NCI-H1105 treated with DMSO at 0.1 percent for 48 hours (cell line): ENCODE measurements around the gene BNC1.
"Not testable (repeated sequence)": the region's sequence is repeated elsewhere in the genome, so short reads cannot be mapped to it uniquely, and the experiment has no call there.

Source experiments
- DNase-seq: peaks from one replicate; lab custom pipeline; 2025; lab: John Stamatoyannopoulos, UW

Gene BNC1

DNA sequence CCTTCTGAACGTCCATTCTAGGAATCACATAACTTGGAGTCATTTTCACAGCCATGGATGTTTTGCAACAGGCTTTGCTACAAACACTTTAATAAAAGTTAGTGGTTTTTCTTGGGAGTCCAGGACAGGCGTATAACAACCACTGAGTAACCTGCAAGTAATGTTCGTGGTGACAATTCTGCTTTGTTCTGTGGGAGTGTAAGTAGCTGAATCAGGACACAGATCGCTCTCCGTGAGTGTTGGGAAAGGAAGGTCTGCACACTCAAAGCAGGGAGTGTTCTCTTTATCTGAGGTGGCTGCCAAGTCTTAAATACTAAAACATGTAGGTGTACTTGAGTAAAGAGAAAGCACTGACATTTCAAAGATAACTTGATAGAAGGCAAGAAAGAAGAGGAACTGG is 7.9 kb upstream of the BNC1 start:
- no peak for DNase-seq

DNA sequence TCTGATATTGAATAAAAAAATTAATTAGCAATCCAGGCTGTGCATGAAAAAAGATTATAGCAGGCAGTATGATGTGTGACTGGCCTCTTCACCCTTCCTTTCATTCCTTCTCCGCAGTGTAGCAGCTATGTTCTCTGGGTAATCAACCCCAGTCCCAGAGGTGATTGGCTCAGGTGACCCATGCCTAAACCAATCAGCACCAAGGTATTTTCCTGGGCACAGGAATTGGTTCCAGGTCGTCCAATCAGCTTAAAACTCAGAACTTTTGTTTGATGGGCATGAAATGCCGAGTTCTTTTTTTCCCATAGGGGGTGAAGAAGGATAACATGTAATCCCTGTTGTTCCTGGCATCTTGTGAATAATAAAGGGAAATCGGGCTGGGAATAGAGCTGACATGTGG is 5.8 kb upstream of the BNC1 start:
- DNase-seq = no peak

DNA sequence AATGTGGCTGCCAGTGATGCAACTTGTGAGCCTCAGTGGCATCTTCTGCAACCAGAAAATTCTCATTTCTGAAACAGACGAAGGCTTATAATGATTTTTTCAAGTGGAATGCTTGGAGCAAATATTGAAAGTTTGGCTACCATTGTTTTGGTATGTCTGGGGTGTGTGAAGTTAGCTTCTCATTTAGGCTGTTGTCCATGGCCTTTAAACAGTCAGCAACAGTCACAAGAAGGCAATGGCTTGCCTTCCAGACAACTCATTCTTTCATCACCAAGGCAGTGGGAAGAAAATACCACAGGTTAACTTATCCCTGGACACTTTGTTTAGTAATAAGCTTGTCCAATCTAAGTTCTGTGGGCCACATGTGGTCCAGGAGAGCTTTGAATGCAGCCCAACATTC is 4.7 kb upstream of the BNC1 start:
- DNase-seq = no peak

DNA sequence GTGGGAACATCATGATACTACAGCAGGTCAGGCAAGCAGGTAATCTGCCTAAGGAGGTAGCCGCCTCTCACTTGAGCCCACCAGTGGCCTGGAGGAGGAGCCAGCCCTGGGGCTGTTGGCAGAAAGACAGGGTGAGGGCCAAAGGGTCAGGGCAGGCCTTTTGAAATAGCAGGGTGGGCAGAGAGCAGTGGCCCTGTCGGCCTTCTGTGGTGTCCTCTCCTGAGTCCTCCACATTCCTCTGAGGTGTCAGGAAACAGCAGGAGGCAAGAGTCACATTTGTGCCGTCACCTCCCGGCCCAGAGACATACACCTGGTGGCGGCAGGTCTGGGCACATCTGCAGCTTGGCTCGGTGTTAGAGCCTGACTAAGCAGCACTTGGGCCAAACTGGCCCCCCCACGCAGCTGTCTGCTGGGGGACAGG is 3.9 kb upstream of the BNC1 start:
- DNase-seq = no peak

DNA sequence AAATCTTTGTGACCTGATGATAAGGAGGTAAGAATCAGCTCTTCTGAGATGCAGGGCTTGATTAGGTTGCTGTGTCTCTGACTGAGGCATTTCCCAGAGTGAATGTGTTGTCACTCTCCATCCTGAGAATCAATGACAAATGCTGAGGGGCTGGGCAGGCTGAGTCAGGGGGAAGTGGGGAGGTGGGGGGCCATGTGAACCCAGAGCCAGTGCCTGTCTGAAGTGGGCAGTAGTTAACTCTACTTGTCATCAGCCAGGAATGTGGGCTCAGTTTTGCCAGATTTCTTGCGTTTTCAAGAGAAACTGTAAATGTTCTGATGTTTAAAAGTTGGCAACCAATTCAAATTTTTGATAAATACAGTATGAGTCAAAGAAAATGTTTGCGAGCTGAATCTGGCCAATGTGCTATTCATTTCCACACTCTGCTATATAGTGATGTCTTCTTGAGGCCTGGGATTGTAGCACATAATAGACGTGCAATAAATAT is 3.1 kb upstream of the BNC1 start:
- no peak for DNase-seq

DNA sequence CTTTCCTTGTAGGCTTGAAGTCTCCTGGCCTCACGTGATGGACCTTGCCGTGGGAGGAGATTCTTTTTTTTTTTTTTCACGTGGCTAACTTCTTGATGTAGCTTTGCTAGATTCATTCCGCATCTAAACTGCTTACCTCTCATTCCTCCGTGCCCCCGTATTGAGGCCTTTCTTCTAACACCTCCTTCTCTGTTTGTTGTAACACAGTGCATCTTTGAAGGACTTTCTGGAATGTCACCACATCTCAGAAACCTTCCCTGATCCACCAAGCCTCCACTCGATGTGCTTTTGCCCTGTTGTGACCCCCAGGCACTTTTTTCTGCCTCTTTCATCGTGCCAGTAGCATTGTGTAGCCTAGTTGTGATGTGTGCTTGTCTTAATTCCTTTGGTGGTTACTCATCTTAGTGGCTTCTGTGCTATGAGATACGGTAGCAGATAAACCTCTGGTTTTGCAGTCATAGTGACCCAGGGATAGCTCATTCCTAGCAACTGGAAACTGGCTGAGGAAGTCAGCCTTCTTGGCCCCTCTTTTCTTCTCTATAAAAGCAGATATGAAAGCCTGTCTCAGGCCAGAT is 1.6 kb upstream of the BNC1 start:
- no peak for DNase-seq

DNA sequence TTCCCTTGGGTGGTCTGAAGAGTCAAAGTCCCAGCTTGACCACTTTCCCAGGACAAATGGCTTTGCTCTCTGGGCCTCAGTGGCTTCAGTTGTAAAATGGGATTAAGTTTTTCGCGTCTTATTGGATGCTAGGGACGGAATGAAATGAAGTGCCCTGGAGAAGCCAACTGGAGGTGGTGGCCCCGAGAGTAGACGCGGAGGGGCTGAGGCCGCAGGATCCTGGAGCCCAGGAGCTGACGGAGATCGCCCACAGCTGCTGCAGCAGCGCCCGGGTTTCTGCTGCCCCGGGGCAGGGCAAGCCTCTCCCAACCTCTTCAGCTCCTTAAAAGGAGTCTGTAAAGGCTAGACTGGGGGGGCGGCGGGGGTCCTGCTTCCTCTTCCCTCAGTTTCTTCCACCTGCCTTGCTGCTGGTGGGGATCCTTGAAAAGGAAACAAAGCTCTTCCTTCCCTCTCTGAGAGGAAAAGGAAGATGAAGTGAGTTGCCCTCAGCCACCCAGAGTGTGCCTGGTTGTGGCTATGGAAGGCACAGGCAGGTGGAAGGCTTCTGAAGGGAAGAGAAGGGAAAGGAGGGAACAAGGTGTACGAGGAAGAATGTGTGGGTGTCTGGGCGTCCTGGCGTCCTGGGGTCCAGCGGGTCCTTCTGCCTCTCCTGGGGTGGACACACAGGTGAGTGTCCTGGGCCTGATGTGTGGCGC is 967 bp upstream of the BNC1 start:
- DNase-seq = no peak

DNA sequence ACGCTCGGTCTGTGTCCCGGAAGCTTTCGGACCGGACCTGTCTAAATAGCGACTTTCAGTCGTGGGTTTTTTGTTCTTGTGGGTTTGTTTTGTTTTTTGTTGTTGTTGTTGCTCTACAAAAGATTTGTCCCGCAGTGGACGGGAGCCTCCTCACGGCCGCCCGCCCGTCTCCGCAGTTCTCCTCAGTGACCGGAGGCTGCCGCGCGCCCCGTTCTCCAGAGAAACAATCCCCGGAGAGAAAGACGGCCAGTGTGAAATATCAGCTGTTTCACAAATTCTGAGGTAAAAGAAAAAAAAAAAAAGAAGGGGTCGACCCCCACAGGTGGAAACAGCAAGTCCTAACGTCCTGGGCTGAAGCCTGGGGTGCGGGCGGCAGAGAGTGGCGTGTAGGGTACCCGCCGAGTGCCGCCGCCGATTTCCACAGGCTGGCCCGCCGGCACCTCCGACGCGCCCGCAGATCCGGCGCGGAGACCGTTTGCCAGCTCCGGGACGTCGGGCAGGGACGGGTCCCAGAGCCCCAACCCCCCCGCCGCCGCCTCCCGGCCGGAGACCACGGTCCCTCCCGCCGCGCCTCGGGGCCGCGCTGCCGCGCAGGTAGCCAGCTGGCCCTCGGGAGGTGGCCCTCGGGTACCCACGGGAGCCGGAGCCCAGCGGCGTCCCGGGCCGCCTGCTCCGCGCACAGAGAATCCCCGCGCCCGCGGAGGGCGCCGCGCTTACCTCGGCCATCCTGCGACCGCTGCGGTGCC is 478 bp downstream of the BNC1 start:
- no peak for DNase-seq

DNA sequence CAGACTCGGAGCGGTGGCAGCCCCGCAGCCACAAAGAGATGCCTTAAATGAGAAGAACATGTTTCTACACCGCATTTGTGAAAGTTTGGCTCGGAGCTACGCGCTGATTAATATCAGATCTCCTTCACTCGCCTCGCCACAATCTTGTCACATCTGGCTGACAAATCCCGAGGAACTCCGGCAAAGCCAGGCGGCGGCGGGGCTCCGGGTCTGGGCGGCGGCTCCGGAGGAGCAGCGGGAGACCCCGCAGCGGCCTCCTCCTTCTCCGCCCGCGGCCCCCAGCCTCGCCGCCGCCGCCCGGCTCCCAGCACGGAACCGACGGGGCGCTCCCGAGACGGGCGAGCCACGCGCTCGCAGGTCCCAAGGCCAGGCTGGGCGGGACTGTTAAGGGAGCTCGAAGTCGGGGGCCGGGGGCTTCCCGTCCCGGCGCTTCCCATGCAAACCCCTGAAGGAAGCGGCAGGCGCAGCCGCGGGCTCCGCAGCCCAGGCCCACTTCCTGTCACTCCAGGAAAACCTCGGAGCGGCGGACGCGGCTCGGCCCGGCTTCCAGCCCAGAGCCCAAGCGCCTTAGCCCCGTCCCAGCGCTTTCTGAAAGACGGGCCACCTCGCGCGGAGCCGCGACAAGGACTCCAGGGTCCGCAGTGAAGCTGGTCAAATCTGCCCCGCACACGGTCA is 1.2 kb downstream of the BNC1 start:
- DNase-seq = no peak

DNA sequence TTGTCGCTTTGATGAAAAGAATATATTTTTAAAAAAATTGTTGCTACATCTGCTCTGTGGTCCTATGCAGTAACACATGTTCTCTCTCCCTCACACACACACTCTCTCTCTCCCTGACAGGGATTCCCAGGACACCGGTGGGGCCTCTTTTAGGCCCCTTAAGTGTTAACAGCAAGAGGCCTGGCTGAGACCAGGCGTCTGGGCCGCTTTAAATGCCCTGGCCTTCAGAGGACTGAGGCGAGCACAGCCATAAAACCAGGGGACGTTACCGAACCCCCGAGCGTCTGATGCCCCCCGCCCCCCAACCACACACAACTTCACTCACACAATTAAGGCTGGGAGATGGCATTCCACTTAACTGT is 1.7 kb downstream of the BNC1 start:
- DNase-seq = no peak

DNA sequence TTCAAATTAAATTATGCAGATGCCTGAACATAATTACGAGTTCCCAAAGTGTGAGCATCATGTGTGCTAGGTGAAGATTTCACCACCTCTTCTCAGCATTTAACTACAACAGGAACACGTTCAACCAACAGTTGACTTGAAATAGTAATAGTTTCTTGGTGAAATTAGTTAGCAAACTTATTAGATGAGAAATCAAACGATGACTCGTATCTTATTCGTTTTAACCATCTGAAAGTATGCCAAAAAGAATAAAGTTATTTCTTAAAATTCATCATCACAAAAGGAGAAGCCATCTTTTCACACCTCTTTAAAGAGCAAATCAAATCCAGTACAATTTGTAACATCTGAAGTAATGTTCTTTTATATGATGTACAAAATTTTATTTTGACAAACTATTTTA is 2.3 kb downstream of the BNC1 start:
- no peak for DNase-seq

DNA sequence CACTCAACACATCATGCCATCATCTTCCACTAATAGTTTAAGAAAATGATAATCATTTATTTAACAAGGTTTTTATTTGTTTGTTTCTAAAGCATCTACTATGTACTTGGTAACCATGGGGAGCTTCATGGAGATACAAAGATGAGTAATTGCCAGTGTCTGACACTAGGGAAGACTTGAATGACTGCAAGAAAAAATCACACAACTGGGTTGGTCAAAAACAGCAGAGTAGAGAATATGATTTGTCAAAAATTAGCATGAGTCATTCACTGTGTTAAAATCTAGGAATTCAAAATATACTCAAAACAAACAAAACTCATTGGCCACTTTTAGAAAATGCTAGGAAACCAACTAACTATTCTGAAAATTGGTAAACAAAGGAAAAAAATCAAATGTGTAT is 6.3 kb downstream of the BNC1 start:
- no peak for DNase-seq

DNA sequence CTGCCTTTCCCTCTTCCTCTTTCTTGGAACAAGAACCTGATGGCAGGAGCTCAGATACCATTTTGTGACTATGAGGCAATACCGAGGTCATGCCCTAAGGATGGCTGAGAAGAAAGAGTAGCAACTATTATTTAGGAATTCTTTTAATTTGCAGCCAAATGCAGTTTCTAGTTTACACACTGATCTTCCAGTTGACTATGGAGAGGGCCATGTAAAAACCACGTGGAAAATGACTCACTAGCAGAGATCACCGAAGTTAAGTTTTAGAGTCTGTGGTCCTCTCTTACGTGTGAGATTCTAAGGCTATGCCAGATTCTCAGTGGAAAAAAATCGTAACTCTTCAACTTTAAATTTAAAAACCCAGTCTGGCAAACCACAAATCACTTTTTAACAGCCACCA is 7.8 kb downstream of the BNC1 start:
- DNase-seq = no peak

DNA sequence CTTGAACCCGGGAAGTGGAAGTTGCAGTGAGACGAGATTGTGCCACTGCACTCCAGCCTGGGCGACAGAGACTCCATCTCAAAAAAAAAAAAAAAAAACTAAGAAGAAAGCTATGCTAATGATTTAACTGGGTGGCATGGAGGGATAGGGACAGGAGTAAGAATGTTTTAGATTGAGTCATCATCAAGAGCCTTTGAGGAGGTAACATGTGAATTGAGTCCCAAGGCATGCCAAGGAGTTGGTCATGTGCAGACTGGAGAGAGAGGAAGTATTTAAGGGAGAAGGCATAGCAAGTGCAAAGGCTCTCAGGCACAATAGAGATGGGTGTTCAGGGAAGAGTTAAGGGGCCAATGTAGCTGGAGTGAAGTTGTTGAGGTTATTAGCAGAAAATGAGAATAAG is 9.1 kb downstream of the BNC1 start:
- no peak for DNase-seq

DNA sequence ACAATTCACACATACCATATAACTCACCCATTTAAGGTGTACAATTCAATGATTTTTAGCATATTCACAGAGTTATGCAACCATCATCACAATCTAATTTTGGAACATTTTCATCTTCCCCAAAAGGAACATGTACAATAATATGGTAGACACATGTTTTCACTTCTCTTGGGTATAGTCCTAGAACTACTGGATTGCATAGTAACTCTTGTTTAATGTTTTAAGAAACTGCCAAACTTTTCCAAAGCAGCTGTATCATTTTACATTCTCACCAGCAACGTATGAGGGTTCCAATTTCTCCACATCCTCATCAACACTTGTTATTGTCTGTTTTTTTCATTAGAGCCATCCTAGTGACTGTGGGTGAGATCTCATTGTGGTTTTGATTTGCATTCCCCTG is 14.3 kb downstream of the BNC1 start:
- DNase-seq = no peak

DNA sequence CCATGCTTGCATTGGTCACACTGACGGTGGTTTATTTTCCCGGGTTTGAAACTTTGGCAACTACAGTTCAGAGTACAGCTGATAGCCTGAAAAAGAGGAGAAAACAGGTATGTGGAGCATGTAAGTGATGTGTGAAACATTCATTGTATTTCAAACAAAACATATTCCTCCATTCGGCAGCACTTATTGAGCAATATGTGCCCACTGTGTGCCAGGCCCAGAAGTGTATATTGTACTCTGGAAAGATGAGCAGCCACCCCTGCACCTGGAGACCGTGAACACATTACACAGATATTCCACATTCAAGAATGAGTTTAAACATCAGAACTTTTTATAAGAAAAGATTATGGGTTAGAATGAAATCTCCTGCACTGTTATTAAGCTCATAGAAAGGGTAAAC is 16.3 kb downstream of the BNC1 start:
- no peak for DNase-seq

DNA sequence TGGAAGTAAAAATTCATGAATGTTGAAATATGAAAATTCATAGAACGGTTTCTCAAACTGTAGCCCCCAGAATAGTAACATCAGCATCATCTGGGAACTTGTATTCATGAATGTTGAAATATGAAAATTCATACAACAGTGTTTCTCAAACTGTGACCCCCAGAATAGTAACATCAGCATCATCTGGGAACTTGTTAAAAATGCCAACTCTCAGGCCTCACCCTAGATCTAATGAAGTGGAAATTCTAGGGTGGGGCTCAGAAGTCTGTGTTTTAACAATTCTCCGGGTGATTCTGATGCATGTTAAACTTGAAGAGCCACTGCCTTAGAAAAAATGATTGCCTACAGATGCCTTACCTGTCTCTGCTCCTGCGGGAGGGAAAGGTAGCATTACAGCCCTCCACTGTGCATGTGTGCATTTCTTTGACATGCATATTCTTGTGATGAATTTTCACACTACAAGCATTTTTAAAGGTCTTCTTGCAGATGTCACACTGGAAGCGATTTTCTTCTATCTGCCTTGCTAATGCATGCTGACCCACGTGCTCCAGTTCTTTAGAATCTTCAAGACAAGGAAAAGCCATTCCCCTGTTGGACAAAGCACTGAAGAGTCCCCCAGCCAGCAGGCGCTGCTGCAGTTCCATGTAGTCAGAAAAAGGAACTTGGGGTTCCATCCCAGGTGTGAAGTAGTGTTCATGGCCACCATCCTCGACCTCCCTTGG is 21.7 kb downstream of the BNC1 start:
- DNase-seq = no peak

DNA sequence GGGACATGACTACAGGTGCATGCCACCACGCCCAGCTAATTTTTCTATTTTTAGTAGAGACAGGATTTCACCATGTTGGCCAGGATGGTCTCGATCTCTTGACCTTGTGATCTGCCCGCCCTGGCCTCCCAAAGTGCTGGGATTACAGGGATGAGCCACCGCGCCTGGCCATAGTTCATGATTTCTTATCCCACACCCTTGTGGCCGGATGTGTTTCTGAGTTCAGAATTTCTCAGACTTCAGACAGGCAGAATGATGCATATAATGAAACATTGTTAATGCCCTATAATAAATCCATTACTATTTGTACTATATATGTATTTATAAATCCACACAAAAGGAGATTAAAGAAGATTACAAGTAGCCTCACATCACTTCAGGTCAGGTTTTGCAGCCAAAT is 22.3 kb downstream of the BNC1 start:
- DNase-seq = not testable (repeated sequence)

DNA sequence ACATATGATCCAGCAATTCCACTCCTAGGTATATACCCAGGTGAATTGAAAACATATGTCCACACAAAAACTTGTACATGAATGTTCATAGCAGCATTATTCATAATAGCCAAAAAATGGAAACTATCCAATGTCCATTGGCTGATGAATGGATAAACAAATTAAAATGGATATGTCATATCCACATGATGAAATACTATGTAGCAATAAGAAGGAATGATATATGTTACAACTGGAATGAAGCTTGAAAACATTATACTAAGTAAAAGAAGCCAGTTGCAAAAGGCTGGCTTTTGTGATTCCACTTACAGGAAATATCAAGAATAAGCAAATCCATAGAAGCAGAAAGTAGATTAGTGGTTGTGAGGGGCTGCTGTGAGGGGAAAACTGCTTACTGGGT is 33.7 kb downstream of the BNC1 start:
- DNase-seq = no peak

DNA sequence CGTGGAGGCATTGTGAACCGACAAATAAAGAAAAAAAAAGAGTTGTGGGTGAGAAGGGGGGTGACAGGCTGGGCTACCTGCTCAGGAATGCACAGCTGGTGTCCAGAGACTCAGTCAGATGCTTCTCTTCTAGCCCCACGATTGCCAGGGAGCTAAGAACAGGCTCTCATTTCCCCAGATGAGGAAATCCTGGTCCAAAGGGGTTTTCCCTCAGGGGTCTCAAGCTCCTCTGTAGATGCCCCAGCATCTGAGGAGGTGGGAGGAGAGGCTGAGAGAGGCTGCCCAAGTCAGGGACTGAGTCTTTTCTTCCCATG is 35.5 kb downstream of the BNC1 start:
- DNase-seq = no peak

DNA sequence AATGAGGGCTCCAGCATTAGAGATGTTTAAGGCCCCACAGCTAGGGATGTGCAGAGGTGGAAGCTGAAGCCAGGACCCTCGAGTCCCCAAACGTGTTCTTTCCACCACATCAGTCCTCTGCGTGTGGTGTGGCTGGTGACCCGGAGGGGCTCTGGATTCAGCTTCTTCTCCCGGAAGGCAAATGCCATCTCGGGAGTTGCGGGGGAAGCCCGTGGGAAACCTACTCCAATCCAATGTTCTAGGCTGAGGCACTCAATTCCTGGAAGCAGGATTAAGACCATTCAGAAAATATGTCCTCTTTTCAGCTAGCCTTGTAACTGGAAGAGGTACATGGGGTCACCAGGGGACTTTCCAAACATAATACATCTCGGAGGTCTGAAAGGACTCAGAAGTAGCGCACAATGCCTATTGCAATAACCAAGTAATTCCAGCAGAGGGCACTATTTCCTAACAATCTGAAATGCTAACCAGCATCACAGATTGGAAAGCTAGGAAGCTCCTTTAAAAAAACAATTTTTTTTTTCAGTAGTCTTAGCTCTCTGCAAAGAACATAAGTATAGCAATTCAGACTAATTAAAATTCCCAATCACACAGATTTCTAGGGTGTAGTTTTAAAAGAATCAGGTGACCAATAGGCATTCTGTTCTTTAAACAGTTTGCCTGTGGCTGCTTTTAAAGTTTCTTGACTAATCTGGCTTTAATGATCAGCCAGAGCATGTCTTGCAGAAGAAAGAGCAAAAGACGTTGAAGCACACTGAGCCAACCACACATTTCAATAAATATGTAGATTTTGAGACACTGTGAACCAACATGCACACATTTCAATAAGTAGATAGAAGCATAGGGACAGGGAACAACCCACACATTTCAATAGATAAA is 36.1 kb downstream of the BNC1 start:
- DNase-seq = peak; percentile 40
